Spleen (tissue), 7 donors: ENCODE results near the gene SLCO4A1.

ENCODE experiments used
- CTCF ChIP-seq, 11 experiments: fragments of 200-600 bp in 7 of 11; fragments of 450-650 bp in 4 of 11; sonication (generic) in 4 of 11; IDR thresholded peaks in 8 of 11; conservative IDR thresholded peaks in 3 of 11; 1 replicate in 7 of 11; 2 replicates in 4 of 11; pipeline versions ENCODE4 v1.4.0 to v1.8.0; 2016 to 2021; ENCODE audit warnings: antibody characterized with exemption in 11 of 11, inconsistent platforms in 4 of 11, mild to moderate bottlenecking in 1 of 11
- POLR2AphosphoS5 ChIP-seq, 3 donors: sonication (generic); formaldehyde crosslinking; IDR thresholded peaks; one replicate each; pipeline ENCODE4 v1.5.1; 2017; ENCODE audit warnings: antibody characterized with exemption in 3 of 3
- donor health status: DM: no; HTN: no; CAD: no; lungs with moderate emphysema.
- donor health status: DM: no; HTN: no; CAD: no.
- donor health status: DM: no; HTN: no; CAD: no.

GRCh38 chr20:62614961-62615680 is 27.2 kb upstream of the SLCO4A1 start:
- TF ChIP-seq CTCF (IDR thresholded peaks at IDR 0.05 in 8 of 11, conservative IDR thresholded peaks at IDR 0.05 in 3 of 11): no peak
- no peak for TF ChIP-seq POLR2AphosphoS5 (IDR thresholded peaks at IDR 0.05)
